AG09319 (cell line): ENCODE measurements around the gene MED10.

ENCODE experiments used
- DNase-seq: peaks from one replicate; pipeline ENCODE4 v3.0.0-alpha.2; 2010; ENCODE audit warnings: low read depth; ENCODE audit errors: extremely low read depth
- TF ChIP-seq, protein P1 (sequence below): IDR thresholded peaks from 2 replicates; pipeline ENCODE4 v1.5.1; 2011; ENCODE audit warnings: low read depth, mild to moderate bottlenecking, inconsistent platforms, low read length, moderate library complexity

Gene MED10

DNA sequence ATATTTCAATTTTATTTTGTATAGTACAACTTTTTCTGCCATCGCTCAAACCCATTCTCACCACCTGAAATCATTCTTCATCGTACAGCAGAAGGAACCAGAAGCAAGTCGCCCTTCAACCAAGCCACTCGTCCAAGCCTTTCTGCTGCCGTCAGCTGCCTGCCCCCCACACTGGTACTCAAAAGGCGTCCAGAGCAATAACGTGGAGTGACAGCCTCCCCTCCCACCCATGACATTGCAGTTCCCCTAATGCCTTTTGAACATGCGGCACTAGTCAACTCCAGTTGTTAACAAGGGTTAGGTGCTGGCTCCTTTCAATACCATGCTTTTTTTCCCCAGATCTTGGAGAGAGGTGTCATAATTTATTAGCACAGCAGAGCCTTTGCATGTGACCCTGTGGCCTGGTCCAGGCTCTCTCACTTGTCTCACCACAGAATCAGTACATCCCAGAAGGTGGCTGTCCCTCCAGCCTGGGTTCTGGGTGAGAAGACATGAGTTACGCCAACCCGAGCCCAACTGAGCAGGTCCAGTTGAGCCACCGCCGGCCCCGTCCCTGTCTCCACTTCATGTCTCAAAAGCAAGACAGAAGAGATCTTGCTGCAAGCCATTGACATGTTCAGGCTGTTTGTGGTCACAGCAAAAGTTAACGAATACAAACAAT, 20.4 kb upstream of the MED10 start:
- TF ChIP-seq, protein P1, sequence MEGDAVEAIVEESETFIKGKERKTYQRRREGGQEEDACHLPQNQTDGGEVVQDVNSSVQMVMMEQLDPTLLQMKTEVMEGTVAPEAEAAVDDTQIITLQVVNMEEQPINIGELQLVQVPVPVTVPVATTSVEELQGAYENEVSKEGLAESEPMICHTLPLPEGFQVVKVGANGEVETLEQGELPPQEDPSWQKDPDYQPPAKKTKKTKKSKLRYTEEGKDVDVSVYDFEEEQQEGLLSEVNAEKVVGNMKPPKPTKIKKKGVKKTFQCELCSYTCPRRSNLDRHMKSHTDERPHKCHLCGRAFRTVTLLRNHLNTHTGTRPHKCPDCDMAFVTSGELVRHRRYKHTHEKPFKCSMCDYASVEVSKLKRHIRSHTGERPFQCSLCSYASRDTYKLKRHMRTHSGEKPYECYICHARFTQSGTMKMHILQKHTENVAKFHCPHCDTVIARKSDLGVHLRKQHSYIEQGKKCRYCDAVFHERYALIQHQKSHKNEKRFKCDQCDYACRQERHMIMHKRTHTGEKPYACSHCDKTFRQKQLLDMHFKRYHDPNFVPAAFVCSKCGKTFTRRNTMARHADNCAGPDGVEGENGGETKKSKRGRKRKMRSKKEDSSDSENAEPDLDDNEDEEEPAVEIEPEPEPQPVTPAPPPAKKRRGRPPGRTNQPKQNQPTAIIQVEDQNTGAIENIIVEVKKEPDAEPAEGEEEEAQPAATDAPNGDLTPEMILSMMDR, result no peak
- DNase-seq, result no peak

DNA sequence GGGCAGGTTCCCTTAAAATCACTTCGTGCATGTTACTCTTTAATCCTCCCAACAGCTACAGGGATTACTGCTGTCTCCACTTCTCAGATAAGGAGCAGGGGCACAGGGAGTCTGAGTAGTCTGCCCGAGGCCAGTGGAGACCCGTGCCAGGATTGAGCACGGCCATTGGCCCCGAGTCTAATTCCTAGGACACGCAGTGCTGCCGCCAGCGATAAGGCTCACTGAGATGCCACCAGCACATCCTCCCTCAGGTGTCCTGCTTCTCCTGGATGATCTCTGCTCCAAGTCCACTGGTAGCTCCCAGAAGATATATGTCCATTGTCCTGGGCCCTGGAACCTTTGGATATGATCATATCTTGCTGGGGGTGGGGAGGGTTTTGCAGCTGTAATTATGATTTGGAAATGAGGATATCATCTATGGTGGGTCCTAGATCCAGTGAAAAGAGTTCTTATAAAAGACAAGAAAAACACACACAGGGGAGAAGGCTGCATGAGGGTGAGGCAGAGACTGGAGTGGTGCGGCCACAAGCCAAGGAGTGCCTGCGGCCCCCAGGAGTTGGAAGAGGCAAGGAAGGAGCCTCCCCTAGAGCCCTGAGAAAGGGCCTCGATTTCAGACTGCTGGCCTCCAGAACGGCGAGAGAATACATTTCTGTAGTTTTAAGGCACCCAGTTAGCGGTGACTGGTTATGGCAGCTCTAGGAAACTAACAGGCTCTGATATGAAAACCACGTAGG, 19.4 kb upstream of the MED10 start:
- TF ChIP-seq, protein P1, result no peak
- DNase-seq, result no peak

DNA sequence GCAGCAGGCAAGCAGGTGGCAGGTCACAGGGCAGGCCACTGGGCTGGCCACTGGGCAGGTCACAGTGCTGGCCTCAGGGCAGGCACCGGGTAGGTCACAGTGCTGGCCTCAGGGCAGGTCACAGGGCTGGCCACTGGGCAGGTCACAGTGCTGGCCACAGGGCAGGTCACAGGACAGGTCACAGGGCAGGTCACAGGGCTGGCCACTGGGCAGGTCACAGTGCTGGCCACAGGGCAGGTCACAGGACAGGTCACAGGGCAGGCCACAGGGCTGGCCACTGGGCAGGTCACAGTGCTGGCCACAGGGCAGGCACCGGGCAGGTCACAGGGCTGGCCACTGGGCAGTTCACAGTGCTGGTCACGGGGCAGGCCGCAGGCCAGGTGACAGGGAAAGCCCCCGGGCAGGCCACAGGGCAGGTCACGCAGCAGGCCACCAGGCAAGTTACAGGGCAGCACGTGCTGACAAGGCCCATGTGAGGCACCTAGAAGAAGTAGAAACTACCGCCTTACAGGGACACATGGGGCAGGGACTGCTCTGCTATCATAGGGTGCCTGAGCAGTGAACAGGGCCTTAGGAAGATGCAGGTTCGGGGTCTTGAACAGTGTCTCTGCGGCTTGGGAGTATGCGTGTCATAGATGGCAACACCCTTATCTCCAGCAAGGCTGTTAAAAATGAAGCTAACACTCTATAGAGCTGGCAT, 18.6 kb upstream of the MED10 start:
- DNase-seq, result no peak

DNA sequence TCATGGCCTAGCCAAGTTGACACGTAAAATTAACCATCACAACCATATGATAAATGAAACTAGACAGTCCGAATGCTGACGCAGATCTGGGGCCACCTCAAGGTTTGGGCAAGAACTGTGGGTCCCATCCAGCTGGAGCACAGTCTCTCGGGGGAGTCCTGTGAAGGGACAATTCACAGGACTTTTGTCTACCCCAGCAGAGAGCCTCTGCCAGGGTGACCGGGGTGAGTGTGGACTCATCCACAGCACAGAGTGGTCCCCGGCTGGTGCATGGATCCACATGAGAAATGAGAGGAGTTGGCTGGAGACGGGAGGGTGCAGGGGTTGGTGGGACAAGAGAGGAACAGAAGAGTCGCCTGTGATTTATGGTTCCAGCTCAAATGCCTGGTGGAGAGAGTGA, 17.7 kb upstream of the MED10 start:
- TF ChIP-seq, protein P1, result no peak
- no peak for DNase-seq

More for the DNA sequence above, 18.6 kb upstream of the MED10 start:
- TF ChIP-seq, protein P1, result no peak

DNA sequence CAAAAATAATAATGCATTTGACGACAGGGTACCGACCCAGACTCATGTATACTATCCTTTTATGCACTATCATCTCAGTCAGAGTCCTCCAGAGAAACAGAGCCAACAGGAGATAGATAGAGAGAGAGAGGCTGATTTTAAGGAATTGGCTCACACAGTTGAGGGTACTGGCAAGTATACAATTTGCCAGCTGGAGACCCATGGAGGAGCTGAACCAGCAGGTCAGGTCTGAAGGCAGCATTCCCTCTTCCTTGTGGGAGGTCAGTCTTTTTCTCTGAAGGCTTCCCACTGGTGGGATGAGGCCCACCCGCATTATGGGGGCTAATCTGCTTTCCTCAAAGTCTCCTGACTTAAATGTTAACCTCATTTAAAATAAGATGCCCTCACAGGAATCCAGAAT, 17.3 kb upstream of the MED10 start:
- no peak for DNase-seq

DNA sequence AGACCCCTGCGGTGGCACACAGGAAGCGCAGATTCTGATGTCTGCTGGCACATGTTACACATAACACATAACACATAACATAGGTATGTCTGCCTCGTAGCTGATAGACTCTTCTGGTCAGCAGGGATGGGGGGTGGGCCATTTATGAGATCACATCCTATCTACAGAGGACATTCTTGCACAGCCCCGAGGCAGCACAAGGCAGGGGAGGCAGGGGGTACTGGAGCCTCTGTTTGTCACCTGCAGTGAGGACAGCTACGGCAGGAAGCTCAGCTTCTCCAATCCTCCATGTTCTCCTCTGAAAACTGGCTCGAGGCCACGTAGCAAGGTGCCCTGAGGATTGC, 16.7 kb upstream of the MED10 start:
- TF ChIP-seq, protein P1, result no peak
- DNase-seq, result no peak

More for the DNA sequence above, 17.3 kb upstream of the MED10 start:
- TF ChIP-seq, protein P1, result no peak
